ENCODE measurements around the gene SORCS2. TPM values are rescaled to one million over a fixed set of nuclear protein-coding genes. Genes with fewer than 3 reads are reported as not detected.

The SORCS2 gene
- polyA plus RNA-seq, 1 donor from 2014 or later: 1.0 TPM

GRCh38 chr4:7187168-7187535 is 5.2 kb upstream of the SORCS2 start:
- Histone ChIP-seq H3F3A (ENCODE audit: insufficient read depth, low read length, poor library complexity, severe bottlenecking) (no peaks in the 10 kb centered on the region), H3K4me3 (ENCODE audit: low read length) (no peak overlapping the region), H3K9me2 (ENCODE audit: insufficient read depth, low read length) (no peaks in the 10 kb centered on the region), H2AFZ (ENCODE audit: low read depth, low read length) (no peak overlapping the region), H3K79me2 (replicated peaks; ENCODE audit: insufficient read depth, low read length) (no peaks in the 10 kb centered on the region), H3K36me3 (ENCODE audit: insufficient read depth, low read length) (no peaks in the 10 kb centered on the region), H3K9me3 (ENCODE audit: low read length) (no peaks in the 10 kb centered on the region), H4K20me1 (ENCODE audit: insufficient read depth) (no peaks in the 10 kb centered on the region), H3K27ac (ENCODE audit: low read length) (no peak overlapping the region), H3K9ac (ENCODE audit: low read length) (no peak overlapping the region), H3K4me2 (ENCODE audit: low read length) (no peak overlapping the region), H3K27me3 (ENCODE audit: insufficient read depth, low read depth, low read length) (peaks cover 6% of the 10 kb centered on the region)
- TF ChIP-seq CTCF (IDR thresholded peaks at IDR 0.05; ENCODE audit: poor library complexity, severe bottlenecking): no peak

GRCh38 chr4:7187691-7188090 is 4.6 kb upstream of the SORCS2 start:
- H3K27ac ChIP-seq (ENCODE audit: low read length): no peak overlapping the region
- TF ChIP-seq EP300 (conservative IDR thresholded peaks at IDR 0.05; ENCODE audit: poor library complexity, severe bottlenecking) (no peak), SMC3 (conservative IDR thresholded peaks at IDR 0.05; ENCODE audit: poor library complexity) (no peak), RAD21 (conservative IDR thresholded peaks at IDR 0.05) (no peak), EZH2 (IDR thresholded peaks at IDR 0.05; ENCODE audit: borderline replicate concordance, insufficient read depth, low read length, poor library complexity, severe bottlenecking) (no peak), TAF1 (IDR thresholded peaks at IDR 0.05; ENCODE audit: low read depth) (no peak), POLR2AphosphoS5 (IDR thresholded peaks at IDR 0.05) (no peak), CTCF (IDR thresholded peaks at IDR 0.05; ENCODE audit: poor library complexity, severe bottlenecking) (no peak), MXI1 (conservative IDR thresholded peaks at IDR 0.05; ENCODE audit: poor library complexity, severe bottlenecking) (no peak)
- TF ChIP-seq, protein P1, sequence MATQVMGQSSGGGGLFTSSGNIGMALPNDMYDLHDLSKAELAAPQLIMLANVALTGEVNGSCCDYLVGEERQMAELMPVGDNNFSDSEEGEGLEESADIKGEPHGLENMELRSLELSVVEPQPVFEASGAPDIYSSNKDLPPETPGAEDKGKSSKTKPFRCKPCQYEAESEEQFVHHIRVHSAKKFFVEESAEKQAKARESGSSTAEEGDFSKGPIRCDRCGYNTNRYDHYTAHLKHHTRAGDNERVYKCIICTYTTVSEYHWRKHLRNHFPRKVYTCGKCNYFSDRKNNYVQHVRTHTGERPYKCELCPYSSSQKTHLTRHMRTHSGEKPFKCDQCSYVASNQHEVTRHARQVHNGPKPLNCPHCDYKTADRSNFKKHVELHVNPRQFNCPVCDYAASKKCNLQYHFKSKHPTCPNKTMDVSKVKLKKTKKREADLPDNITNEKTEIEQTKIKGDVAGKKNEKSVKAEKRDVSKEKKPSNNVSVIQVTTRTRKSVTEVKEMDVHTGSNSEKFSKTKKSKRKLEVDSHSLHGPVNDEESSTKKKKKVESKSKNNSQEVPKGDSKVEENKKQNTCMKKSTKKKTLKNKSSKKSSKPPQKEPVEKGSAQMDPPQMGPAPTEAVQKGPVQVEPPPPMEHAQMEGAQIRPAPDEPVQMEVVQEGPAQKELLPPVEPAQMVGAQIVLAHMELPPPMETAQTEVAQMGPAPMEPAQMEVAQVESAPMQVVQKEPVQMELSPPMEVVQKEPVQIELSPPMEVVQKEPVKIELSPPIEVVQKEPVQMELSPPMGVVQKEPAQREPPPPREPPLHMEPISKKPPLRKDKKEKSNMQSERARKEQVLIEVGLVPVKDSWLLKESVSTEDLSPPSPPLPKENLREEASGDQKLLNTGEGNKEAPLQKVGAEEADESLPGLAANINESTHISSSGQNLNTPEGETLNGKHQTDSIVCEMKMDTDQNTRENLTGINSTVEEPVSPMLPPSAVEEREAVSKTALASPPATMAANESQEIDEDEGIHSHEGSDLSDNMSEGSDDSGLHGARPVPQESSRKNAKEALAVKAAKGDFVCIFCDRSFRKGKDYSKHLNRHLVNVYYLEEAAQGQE (IDR thresholded peaks at IDR 0.05; ENCODE audit: borderline replicate concordance): no peak
- H3K9me2 ChIP-seq (ENCODE audit: insufficient read depth, low read length): no peaks in the 10 kb centered on the region
- H3K79me2 ChIP-seq (replicated peaks; ENCODE audit: insufficient read depth, low read length): no peaks in the 10 kb centered on the region
- peaks cover 6% of the 10 kb centered on the region for H3K27me3 ChIP-seq (ENCODE audit: insufficient read depth, low read depth, low read length)
- H4K20me1 ChIP-seq (ENCODE audit: insufficient read depth): no peaks in the 10 kb centered on the region
- H3K4me3 ChIP-seq (ENCODE audit: low read length): no peak overlapping the region
- H3F3A ChIP-seq (ENCODE audit: insufficient read depth, low read length, poor library complexity, severe bottlenecking): no peaks in the 10 kb centered on the region
- H2AFZ ChIP-seq (ENCODE audit: low read depth, low read length): no peak overlapping the region
- no peaks in the 10 kb centered on the region for H3K36me3 ChIP-seq (ENCODE audit: insufficient read depth, low read length)
- no peak overlapping the region for H3K9ac ChIP-seq (ENCODE audit: low read length)
- no peak overlapping the region for H3K4me2 ChIP-seq (ENCODE audit: low read length)
- H3K9me3 ChIP-seq (ENCODE audit: low read length): no peaks in the 10 kb centered on the region

All from neural cell (in vitro differentiated cells).